GM18951 (cell line): ENCODE data around the gene IPO13.

Source experiments
- POLR2A ChIP-seq: IDR thresholded peaks from 4 replicates; pipeline ENCODE4 v1.6.1; 2011; ENCODE audit warnings: mild to moderate bottlenecking; ENCODE audit not compliant: insufficient read length, insufficient read depth; ENCODE audit errors: extremely low read depth
- in situ Hi-C: fragments of 300-500 bp; cut with MboI; formaldehyde crosslinking; loops from one replicate; pipeline ENCODE4 v1.12.0; 2022; ENCODE audit warnings: low sequenced_read_pairs, mixed read lengths, inconsistent platforms; ENCODE audit not compliant: unreplicated experiment

Gene IPO13

GRCh38 chr1:43976045-43976444 lies 29.3 kb downstream of the IPO13 start:
- in situ Hi-C loops = no loop called here
- no peak for TF ChIP-seq POLR2A

GRCh38 chr1:43976890-43977289 lies 30.1 kb downstream of the IPO13 start:
- in situ Hi-C loops = no loop called here
- no peak for TF ChIP-seq POLR2A

- in situ Hi-C loops = no loop called here
- TF ChIP-seq POLR2A = no peak
Measured at GRCh38 chr1:43977376-43978263, 30.9 kb downstream of the IPO13 start.

- in situ Hi-C loops = no loop called here
- no peak for TF ChIP-seq POLR2A
Measured at GRCh38 chr1:43978264-43978550, 31.5 kb downstream of the IPO13 start.

GRCh38 chr1:43978551-43979260 lies 32.0 kb downstream of the IPO13 start, which contains the start of gene B4GALT2:
B4GALT2 (plus strand) TSS chr1:43979210; CDS start chr1:43981161, 1,951 bp downstream.
- TF ChIP-seq POLR2A = peak; percentile 46
- in situ Hi-C loops = no loop called here

- no peak for TF ChIP-seq POLR2A
- in situ Hi-C loops = no loop called here
Measured at GRCh38 chr1:43979261-43979527, 32.4 kb downstream of the IPO13 start.

- TF ChIP-seq POLR2A = no peak
- in situ Hi-C loops = no loop called here
Measured at GRCh38 chr1:43979528-43980254, 32.9 kb downstream of the IPO13 start.

GRCh38 chr1:43980255-43981134 lies 33.7 kb downstream of the IPO13 start:
- TF ChIP-seq POLR2A = no peak
- in situ Hi-C loops = no loop called here

- no peak for TF ChIP-seq POLR2A
- in situ Hi-C loops = no loop called here
Measured at GRCh38 chr1:43981135-43981491, 34.4 kb downstream of the IPO13 start.

GRCh38 chr1:43981636-43982035 lies 34.9 kb downstream of the IPO13 start:
- no peak for TF ChIP-seq POLR2A
- in situ Hi-C loops = no loop called here

- in situ Hi-C loops = no loop called here
- TF ChIP-seq POLR2A = no peak
Measured at GRCh38 chr1:43982241-43982640, 35.5 kb downstream of the IPO13 start.

- in situ Hi-C loops = no loop called here
Measured at GRCh38 chr1:43982808-43983207, 36.1 kb downstream of the IPO13 start.

More at GRCh38 chr1:43982808-43983207, 36.1 kb downstream of the IPO13 start:
- TF ChIP-seq POLR2A = no peak
